Panc1 (cell line): ENCODE results near the gene UBA1.

ENCODE experiments used
- POLR2AphosphoS5 ChIP-seq: IDR thresholded peaks from 2 replicates; pipeline ENCODE4 v1.6.1; 2012; ENCODE audit warnings: mild to moderate bottlenecking, low read depth, low read length, moderate library complexity
- TF ChIP-seq, protein P1 (sequence below): fragments of 450-650 bp; IDR thresholded peaks from 2 replicates; pipeline ENCODE4 v1.5.1; 2017; ENCODE audit warnings: mild to moderate bottlenecking

DNA sequence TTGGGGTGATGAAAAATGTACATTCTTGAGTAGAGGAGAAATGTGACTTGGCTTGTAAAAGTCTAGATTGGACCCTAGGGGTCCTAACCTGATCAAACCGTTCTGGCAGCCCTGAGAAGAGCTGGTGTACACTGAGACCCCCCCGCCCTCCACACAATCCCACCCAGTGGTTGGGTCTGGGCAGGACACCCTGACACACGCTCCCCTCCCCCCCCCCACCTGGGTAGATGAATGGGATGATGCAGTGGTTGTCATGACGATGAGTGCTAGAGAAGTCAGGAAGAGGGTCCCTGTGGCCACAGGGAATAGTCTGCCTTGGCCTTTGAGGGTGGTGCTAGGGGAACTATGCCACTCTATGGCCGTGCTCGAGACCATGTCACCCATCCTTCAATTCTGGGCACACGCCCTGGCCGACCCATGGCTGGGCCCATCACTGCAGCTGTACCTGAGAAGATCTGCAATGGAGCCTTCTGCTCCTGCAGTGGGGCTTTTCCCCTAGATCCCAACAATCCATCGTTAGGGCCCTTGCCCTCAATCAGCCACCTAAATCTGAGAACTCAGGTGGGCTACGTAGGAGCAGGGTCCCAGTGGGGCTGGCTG lies 29.2 kb downstream of the UBA1 start:
- TF ChIP-seq, protein P1, sequence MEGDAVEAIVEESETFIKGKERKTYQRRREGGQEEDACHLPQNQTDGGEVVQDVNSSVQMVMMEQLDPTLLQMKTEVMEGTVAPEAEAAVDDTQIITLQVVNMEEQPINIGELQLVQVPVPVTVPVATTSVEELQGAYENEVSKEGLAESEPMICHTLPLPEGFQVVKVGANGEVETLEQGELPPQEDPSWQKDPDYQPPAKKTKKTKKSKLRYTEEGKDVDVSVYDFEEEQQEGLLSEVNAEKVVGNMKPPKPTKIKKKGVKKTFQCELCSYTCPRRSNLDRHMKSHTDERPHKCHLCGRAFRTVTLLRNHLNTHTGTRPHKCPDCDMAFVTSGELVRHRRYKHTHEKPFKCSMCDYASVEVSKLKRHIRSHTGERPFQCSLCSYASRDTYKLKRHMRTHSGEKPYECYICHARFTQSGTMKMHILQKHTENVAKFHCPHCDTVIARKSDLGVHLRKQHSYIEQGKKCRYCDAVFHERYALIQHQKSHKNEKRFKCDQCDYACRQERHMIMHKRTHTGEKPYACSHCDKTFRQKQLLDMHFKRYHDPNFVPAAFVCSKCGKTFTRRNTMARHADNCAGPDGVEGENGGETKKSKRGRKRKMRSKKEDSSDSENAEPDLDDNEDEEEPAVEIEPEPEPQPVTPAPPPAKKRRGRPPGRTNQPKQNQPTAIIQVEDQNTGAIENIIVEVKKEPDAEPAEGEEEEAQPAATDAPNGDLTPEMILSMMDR, result no peak
- TF ChIP-seq POLR2AphosphoS5, result no peak
